ENCODE data around the gene MPV17.
A peak's percentile ranks its signal among the peaks of the same experiment; 100 is the strongest.
"Not testable (repeated sequence)": the region's sequence is repeated elsewhere in the genome, so short reads cannot be mapped to it uniquely, and the experiment has no call there.

MPV17 gene

GRCh38 chr2:27322766-27323595 lies at the start of gene MPV17:
TSS of gene MPV17 (minus strand) at chr2:27323097. CDS start at chr2:27322517, 580 bp downstream.
- peak; percentile 77 to 87 (median 80) for DNase-seq (ENCODE audit: low read depth in 2 of 3, low spot score in 1 of 3)

- DNase-seq (ENCODE audit: low read depth in 2 of 3, low spot score in 1 of 3) = peak in 2 of 3 donors; percentile 11 to 13
Observed at GRCh38 chr2:27370816-27371620, 48.1 kb upstream of the MPV17 start.

- DNase-seq (ENCODE audit: low read depth in 2 of 3, low spot score in 1 of 3) = peak; percentile 99
Observed at GRCh38 chr2:27370026-27370815, 47.3 kb upstream of the MPV17 start, which contains the start of the genes EIF2B4 and SNX17. TSS of gene EIF2B4 (minus strand) at chr2:27370338. CDS start at chr2:27370314, 24 bp downstream. TSS of gene SNX17 (plus strand) at chr2:27370616. CDS start at chr2:27370744, 128 bp downstream.

- peak in 1 of 3 donors; percentile 21 for DNase-seq (ENCODE audit: low read depth in 2 of 3, low spot score in 1 of 3)
Observed at GRCh38 chr2:27369471-27370025, 46.7 kb upstream of the MPV17 start.

GRCh38 chr2:27363933-27364332 lies 41.0 kb upstream of the MPV17 start:
- DNase-seq (ENCODE audit: low read depth in 2 of 3, low spot score in 1 of 3) = no peak

- DNase-seq (ENCODE audit: low read depth in 2 of 3, low spot score in 1 of 3) = no peak
Observed at GRCh38 chr2:27362678-27363420, 40.0 kb upstream of the MPV17 start.

- DNase-seq (ENCODE audit: low read depth in 2 of 3, low spot score in 1 of 3) = peak; percentile 87 to 91 (median 90)
Observed at GRCh38 chr2:27356382-27357181, 33.7 kb upstream of the MPV17 start, which contains the start of gene GTF3C2. TSS of gene GTF3C2 (minus strand) at chr2:27356764. CDS start at chr2:27343554, 13,210 bp downstream.

GRCh38 chr2:27356056-27356381 lies 33.1 kb upstream of the MPV17 start:
- peak in 2 of 3 donors; percentile 38 to 48 for DNase-seq (ENCODE audit: low read depth in 2 of 3, low spot score in 1 of 3)

- DNase-seq (ENCODE audit: low read depth in 2 of 3, low spot score in 1 of 3) = no peak
Observed at GRCh38 chr2:27354597-27354927, 31.7 kb upstream of the MPV17 start.

GRCh38 chr2:27353762-27354596 lies 31.1 kb upstream of the MPV17 start:
- DNase-seq (ENCODE audit: low read depth in 2 of 3, low spot score in 1 of 3) = no peak

- not testable (repeated sequence) for DNase-seq (ENCODE audit: low read depth in 2 of 3, low spot score in 1 of 3)
Observed at GRCh38 chr2:27353386-27353761, 30.5 kb upstream of the MPV17 start.

- peak in 1 of 3 donors; percentile 17 for DNase-seq (ENCODE audit: low read depth in 2 of 3, low spot score in 1 of 3)
Observed at GRCh38 chr2:27351802-27352598, 29.1 kb upstream of the MPV17 start.

- DNase-seq (ENCODE audit: low read depth in 2 of 3, low spot score in 1 of 3) = no peak
Observed at GRCh38 chr2:27350106-27350693, 27.3 kb upstream of the MPV17 start.

GRCh38 chr2:27347641-27348040 lies 24.7 kb upstream of the MPV17 start:
- DNase-seq (ENCODE audit: low read depth in 2 of 3, low spot score in 1 of 3) = no peak

GRCh38 chr2:27336173-27336572 lies 13.3 kb upstream of the MPV17 start:
- DNase-seq (ENCODE audit: low read depth in 2 of 3, low spot score in 1 of 3) = no peak

GRCh38 chr2:27335311-27335710 lies 12.4 kb upstream of the MPV17 start:
- DNase-seq (ENCODE audit: low read depth in 2 of 3, low spot score in 1 of 3) = no peak

- no peak for DNase-seq (ENCODE audit: low read depth in 2 of 3, low spot score in 1 of 3)
Observed at GRCh38 chr2:27324720-27325119, 1.8 kb upstream of the MPV17 start.
